Skin epidermis (tissue), 12 donors: ENCODE results near the gene SPPL3.

Source experiments
- H3K27ac ChIP-seq, 21 experiments: fragments of 200-600 bp; sonication (generic) in 11 of 21; one replicate each; pipeline ENCODE4 v1.5.0; 2020; ENCODE audit warnings: mild to moderate bottlenecking in 3 of 21, inconsistent platforms in 2 of 21, moderate library complexity in 2 of 21
- H3K4me3 ChIP-seq, 7 experiments: fragments of 200-600 bp; sonication (generic) in 2 of 7; one replicate each; pipeline ENCODE4 v1.5.0; 2020; ENCODE audit warnings: inconsistent platforms in 2 of 7, mild to moderate bottlenecking in 2 of 7, moderate library complexity in 1 of 7

The SPPL3 gene

DNA sequence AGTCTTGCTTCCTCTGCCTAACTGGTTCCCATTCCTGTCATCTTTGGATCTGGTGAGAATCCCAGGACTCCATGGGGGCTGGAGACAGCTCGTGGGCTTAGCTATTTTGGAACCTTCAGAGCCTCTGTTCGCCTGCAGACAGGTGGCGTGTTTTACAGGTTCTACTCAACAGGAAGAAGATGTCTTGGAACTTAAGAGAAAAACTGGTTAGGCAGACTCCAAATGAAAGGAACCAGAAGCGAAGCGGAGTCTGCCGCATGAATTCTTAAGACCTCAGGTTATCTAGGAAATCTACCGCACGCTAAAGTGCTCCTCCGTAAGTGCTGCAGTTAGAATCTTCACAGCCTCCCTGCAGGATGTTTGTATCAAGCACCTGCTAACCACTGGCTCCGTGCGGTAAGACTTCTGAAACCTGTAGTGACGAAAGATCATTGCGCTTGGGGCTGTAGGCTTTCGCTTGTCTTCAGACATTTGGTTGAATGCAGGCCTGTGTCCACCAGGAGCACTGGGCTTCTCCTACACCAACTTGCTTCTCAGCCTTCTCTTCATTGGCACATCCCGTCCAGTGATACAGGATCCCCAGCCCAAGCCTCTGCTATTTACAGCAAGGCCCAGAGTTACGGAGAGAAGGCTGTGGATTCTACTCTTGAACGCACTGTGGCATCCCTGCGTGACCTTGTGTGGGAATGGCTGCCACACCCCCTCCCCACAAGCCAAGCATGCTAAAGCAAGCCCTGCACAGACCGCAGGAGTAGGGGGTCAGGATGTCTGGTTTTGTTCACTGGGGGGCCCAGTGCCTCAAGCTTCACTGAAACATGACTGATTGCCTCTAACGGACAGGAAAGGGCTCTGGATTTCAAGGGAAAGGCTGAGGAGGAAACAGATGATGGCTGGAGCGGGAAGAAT is 143.6 kb downstream of the SPPL3 start:
- peak overlapping the region in 6 of 21 experiments; percentile 17 to 76 (median 42) for H3K27ac ChIP-seq
- no peak overlapping the region for H3K4me3 ChIP-seq

DNA sequence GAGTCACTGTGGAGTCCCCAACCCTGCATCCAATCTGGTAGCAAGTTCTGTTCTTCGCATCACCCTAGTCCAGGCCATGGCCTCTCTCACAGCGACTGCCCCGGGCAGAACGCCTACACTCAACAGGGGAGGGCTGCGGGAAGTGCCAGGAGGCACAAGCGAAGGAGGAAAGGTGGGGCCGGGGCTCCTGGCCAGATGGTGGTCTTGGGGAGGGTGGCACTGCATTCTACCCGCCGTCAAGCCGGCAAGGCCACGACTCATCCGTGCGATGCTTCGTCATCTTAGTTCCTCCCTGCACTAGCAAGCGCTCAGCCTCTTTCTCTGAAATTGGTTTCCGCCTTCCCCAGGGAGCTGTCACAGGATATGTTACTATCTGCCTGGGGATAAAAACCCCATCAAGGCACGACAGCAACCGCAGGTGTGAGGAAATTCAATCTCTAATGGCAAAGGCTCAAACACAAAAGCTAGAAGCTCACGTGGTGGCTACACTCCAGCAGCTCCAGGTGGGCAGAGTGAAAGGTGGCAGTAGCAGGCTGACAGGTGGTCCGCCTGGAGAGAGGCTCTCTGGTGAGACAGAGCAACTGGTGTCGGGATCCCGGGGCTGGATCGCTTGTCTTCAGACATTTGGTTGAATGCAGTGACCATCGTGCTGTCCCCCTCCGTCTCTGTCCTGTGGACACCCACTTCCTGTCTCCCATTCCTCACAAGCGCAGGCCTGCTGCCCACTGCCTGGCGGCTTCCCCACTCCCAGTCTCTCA is 144.4 kb downstream of the SPPL3 start:
- no peak overlapping the region for H3K4me3 ChIP-seq
- H3K27ac ChIP-seq = peak overlapping the region in 5 of 21 experiments; percentile 3 to 76 (median 27)

DNA sequence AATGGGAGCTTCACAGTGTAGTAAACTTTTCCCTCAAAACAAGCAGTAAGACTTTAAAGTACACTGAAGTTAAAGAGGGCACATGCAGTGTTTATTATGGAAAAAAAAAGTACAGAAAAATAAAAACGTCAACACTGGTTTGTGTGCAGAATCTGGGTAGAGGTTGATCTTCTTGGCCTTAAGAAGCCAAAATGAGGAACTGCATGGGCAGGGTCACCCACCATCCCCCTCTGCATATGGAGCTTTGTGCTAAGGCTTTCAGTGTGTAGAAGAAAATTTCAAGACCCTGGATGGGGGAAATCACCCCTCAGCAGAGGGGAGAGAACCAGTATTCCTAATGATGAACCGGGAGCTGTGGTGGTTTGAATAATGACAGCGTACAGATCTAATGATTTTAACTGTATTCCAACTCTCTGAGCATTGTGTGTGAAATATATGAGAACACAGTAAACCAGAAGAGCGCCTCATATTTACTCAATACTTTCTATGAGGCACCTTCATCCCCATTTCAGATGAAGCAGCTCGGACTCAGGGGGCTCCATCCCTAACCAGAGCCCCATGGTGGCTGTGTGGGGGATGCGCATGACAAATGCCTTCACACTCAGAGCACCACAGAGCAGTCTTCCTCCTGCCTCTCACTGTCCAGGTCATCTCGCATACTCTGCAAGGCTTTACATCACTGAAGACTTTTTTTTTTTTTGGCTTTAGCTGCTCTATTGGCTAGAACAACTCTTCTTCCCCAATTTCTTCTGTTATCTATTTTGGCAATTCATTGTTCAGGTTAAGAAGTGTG is 145.2 kb downstream of the SPPL3 start:
- H3K4me3 ChIP-seq = no peak overlapping the region
- H3K27ac ChIP-seq = no peak overlapping the region

DNA sequence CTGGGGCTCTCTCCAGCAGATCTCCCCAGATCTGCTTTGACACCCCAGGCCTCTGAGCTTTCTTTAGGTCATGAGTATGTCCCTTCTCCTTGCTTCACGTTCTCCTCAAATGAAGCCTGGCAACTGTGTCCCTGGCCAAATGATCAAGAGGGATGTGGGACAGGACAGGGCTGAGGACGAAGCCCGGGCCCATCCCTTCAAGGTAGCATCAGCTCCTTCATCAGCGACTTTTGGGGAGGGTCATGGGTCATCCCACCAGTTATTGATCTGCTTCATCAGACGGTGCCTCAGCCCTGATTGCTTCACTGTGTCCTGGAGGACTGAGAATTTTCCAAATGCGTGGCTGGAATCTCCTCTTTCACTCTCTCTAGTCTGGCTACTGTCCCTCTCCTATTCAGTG is 146.2 kb downstream of the SPPL3 start:
- Histone ChIP-seq H3K4me3 (no peak overlapping the region), H3K27ac (no peak overlapping the region)

DNA sequence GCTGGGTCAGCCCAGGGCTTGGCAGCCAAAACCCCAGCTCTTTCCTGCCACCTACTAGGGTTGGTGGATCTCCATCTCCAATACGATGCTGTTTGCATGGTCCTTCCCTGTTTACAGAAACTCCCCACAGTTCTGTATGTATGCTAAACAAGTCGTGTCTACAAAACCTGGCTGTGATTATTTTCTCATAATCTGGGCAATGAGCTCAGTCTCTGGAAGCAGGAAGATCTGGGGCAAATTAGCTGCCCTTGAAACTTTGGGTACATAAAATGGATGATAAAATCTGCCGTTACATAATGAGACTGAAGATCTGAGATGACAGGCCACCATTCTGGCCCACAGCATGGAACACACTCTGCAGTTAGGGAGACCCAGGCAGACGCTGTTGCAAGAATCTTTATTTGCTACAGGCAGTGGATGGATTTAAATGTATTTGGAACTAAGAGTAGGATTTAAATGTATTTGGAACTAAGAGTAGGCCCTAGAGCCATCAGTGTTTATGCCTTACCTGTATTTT is 146.9 kb downstream of the SPPL3 start:
- Histone ChIP-seq H3K4me3 (no peak overlapping the region), H3K27ac (no peak overlapping the region)

DNA sequence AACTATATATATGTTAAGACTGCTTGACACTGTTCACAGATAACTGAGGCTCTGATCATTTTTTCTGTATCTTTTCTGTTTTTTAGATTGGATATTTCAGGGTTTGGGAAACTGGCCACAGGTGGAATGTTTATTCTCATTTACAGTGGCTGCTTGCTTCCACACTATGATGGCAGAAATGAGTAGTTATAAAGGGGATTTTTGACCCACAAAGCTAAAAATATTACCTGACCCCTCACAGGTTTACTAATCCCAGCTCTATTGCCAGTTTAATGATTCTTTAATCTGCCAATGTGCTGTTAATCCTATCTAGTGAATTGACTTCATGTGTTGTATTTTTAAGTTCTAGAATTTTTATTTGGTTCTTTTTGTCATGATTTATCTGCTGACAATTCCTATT is 148.9 kb downstream of the SPPL3 start:
- H3K4me3 ChIP-seq = no peak overlapping the region
- H3K27ac ChIP-seq = no peak overlapping the region

DNA sequence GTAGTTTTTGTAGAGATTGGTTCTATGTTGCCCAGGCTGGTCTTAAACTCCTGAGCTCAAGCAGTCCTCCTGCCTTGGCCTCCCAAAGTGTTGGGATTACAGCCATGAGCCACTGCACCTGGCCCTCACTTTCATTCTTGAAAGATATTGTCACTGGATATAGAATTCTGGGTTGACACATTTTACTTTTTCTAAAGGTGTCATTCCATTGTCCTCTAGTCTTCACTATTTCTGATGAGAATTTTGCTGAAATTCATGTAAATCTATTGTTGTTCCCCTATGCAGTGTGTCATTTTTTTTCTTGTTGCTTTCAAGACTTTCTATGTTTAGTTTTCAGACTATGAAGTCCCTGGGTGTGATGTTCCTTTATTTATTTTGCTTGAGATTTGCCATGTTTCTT is 149.4 kb downstream of the SPPL3 start:
- Histone ChIP-seq H3K4me3 (no peak overlapping the region), H3K27ac (no peak overlapping the region)

DNA sequence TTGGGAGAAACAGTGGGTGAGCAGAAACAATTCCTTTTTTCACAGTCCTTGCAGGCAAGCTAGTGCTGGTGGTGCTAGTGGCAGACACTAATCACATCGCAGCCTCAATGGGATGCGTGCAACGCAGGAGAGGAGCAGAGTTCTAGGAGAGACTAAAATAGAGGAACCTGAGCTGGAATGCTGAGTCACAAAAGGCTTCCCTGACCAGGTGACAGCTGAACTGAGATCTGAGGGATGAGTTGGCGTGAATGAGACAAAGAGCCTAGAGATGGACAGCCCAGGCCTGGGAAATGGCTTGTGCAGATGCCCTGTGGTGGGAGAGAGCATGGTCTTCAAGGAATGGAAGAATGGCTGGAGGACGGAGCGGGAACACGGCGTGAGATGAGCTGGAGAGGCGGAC is 152.8 kb downstream of the SPPL3 start:
- Histone ChIP-seq H3K27ac (no peak overlapping the region), H3K4me3 (no peak overlapping the region)

DNA sequence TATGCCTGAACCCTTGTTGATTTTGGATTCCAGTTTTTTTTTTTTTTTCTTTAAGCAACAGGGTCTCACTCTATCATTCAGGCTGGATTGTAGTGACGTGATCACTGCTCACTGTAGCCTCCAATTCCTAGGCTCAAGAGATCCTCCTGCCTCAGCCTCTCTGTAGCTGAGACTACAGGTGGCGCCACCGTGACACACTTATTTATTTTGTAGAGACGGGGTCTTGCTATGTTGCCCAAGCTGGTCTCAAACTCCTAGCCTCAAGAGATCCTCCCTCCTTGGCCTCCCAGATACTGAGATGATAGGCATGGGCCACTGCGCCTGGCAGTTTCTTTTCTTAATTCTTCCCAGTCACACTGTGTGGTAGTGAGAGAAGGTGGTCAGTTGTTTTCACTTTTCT is 153.4 kb downstream of the SPPL3 start:
- Histone ChIP-seq H3K27ac (no peak overlapping the region), H3K4me3 (no peak overlapping the region)

DNA sequence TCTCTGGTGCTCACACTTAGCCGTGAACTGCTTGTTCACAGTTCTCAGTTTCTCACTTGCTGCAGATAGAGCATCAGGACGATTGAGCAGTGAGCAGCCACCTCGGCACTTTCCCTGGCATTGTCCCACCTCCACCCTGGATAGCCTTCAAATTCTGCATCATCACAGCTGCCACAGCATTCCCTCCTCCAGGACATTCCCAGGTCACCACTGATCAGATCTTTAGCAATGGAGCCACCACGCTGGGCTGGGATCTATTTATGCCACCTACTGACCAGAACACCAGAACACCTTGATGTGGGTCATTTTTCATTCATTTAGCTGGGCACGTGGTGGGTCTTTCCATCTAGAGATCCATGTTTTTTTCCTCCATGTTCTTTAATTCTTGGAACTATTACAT is 154.9 kb downstream of the SPPL3 start:
- Histone ChIP-seq H3K27ac (no peak overlapping the region), H3K4me3 (no peak overlapping the region)

DNA sequence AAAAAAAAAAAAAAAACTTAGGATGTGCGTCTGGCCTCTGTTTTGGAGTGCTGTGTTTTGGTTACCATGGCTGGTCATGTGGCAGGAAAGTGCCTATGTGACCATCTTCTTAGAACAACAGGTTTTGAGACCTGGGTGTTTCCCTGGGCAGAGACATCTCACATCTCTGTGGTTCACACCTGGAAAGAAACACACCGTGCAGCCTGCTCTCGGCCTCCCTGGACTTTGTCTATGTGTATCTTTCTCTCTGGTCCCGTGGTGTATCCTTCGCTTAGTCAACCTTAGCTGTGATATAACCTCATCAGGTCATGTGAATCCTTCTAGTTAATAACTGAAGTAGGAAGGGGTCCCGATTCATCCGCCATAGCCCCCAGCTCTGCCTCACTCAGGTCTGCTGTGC is 155.9 kb downstream of the SPPL3 start:
- no peak overlapping the region for H3K27ac ChIP-seq
- H3K4me3 ChIP-seq = no peak overlapping the region

DNA sequence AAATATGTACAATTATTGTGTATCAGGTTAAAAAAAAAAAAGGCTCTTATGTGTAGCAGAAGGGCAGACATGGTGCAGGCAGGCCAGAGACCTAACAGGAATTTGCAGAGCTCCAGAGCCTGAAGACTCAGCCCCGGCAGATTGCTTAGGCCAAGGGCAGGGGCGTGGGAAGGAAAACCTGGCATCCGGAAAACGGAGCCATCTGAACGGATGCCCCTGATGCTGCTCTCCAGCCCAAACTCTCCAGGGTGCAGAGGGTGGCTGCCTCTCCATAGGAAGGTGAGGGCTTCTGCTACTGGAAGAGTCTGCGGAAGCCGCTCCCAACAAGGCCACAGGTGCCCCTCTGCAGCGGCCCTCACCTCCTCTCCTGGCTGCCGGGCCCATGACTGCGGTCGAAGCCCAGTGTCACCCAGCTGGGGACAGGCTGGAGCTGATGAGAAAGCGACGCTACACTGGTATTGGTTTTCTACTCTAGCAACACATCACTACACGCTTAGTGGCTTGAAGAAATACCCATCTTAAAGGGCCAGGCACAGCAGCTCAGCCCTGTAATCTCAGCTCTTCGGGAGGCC is 159.2 kb downstream of the SPPL3 start:
- Histone ChIP-seq H3K4me3 (no peak overlapping the region), H3K27ac (no peak overlapping the region)

DNA sequence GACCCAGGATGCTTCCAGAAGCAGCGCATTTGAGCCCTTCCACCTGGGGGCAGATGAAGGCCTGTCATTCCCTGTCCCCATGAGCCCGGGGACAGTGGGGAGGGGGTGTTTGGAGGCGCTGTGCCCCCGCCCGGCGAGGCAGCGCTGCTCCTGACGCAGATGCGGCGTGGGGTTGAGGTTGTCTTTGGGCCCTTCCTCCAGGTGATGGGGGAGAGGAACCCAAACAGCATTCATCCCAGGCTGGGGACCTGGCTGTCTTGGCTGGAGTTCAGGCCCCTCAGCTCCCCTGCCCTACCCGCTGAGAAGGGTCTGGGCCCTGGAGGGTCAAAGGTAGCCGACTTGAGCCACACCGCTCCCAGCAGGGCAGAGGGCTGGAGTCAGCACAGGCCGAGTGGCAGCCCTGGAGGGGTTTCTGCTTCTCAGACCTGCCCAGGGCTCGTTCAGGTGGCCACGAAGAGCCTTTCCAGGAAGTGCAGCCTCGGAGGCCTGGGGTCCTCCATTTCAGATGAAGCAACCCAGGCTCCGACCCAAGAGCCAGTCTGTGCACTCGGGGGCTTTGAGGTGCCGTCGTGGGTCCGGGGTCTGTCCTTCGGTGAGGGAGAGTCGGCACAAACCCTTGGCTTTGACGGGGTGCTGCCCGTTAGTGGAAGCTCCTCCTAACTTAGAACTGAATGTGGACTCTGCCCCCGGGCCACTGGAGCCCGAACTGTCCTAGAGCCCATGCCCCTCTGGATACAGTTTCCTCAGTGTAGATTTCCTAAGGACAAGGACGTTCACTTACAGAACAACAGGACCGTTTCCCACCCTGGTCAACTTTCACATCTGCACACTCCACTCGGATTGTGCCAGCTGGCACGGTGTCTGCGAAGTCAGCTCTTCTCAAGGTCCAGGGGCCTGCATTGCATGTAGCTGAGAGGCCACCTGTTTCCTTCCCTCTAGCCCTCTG is 162.4 kb downstream of the SPPL3 start:
- H3K4me3 ChIP-seq = no peak overlapping the region
- H3K27ac ChIP-seq = no peak overlapping the region

DNA sequence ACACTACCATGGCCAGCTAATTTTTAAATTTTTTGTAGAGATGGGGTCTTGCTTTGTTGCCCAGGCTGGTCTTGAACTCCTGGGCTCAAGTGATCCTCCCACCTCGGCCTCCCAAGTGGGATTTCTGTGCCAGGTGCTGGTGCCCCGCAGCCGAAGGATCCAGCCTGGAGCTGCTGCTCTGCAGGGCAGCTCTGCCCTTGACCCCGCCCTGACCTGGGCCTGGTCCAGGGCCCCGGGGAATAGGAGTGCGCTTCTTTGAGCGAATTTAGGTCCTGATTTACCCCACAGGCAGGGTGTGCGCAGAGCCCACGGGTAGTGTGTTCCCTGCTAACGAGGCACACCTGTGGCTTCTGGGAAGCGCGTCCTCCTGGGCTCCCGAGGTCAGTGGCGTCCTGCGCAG is 163.3 kb downstream of the SPPL3 start:
- no peak overlapping the region for H3K27ac ChIP-seq
- no peak overlapping the region for H3K4me3 ChIP-seq

DNA sequence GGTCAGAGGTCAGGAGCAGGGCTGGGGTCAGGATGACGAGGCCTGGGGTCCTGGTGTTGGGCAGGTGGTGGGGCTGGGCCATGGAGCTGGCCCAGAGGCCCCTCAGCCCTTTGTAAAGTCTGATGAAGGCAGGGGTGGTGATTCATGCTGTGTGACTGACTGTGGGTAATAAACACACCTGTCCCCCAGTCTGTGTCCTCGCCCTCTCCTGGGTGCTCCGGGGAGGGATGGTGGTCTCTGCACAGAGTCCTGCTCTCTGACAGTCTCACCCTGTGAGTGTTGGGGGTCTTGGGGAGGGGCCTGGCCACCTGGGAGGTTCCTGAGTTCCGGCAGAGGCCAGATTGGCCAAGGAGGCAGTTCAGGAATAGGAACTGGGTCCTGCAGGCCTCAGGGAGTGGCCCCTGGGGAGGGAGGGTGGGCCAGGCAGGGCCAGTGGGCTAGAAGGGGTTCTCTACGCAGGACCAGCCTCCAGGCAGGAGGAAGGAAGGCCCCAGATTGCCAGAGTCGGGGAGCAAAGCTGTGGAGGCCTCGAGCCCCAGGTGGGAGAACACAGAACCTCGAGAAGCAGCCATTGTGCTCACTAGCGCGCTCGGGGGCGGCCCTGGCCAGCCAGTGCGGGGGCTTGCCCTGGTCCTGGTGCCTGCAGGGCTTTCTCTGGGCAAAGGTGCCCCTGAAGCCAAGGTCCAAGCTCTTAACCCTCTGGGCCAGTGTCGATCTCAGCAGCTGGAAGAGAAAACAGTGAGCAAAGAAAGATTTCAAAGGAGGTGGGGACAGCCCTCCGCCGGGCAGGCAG is 164.1 kb downstream of the SPPL3 start:
- Histone ChIP-seq H3K27ac (peak overlapping the region in 1 of 21 experiments; percentile 6), H3K4me3 (no peak overlapping the region)

DNA sequence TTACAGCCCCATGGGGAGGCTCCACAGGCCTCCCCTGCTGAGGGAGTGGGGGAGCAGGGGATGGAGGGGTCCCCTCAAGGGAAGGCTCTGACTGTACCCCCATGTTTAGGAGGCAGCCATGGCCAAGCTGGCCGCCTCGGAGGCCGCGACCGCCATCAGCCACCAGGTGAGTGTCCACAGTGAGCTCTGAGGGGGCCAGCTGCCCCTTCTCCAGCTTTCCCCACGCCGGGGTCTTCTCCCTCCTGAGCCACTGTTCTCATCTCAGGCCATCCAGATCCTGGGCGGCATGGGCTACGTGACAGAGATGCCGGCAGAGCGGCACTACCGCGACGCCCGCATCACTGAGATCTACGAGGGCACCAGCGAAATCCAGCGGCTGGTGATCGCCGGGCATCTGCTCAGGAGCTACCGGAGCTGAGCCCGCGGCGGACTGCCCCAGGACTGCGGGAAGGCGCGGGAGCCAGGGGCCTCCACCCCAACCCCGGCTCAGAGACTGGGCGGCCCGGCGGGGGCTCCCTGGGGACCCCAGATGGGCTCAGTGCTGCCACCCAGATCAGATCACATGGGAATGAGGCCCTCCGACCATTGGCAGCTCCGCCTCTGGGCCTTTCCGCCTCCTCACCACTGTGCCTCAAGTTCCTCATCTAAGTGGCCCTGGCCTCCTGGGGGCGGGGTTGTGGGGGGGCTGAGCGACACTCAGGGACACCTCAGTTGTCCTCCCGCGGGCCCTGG is 165.0 kb downstream of the SPPL3 start:
- Histone ChIP-seq H3K27ac (peak overlapping the region in 1 of 21 experiments; percentile 6), H3K4me3 (no peak overlapping the region)
